WTC11 (cell line): ENCODE results near the gene CSF2. TPM values are rescaled to one million over a fixed set of nuclear protein-coding genes. Genes with fewer than 3 reads are reported as not detected.

Source experiments
- ATAC-seq: fragments of 200-7000 bp; cut with Tn5 transposase; 2 replicates; pipeline ENCODE4 v1.10.0; 2021; ENCODE audit warnings: mild to moderate bottlenecking, moderate library complexity
- Bru-seq: library from RNA; stranded (reverse); fragments of 400-500 nt; gene quantifications from one replicate; lab custom pipeline; 2021; lab: Mats Ljungman, UMichigan
- CTCF ChIA-PET: fragments of 300-600 bp; sonication (Branson Sonifier 250); formaldehyde crosslinking; loops from one replicate; lab custom pipeline; 2021; ENCODE audit warnings: antibody characterized with exemption; lab: Charles Lee
- POLR2A ChIA-PET: fragments of 350-600 bp; sonication (Branson Sonifier 250); formaldehyde crosslinking; loops from one replicate; lab custom pipeline; 2021; ENCODE audit warnings: antibody characterized with exemption; lab: Charles Lee
- DNase-seq: peaks from one replicate; pipeline ENCODE4 v3.0.0; 2021; ENCODE audit warnings: low spot score
- H3K27ac Mint-ChIP-seq: 2 replicates; pipeline ENCODE4 v1.8.0; 2021; ENCODE audit warnings: mixed read lengths
- H3K27me3 Mint-ChIP-seq: 2 replicates; pipeline ENCODE4 v1.8.0; 2021; ENCODE audit warnings: low read depth, mild to moderate bottlenecking, moderate library complexity, mixed read lengths
- H3K36me3 Mint-ChIP-seq: 2 replicates; pipeline ENCODE4 v1.8.0; 2021; ENCODE audit warnings: mixed read lengths
- H3K4me1 Mint-ChIP-seq: 2 replicates; pipeline ENCODE4 v1.8.0; 2022; ENCODE audit warnings: mixed read lengths
- H3K4me3 Mint-ChIP-seq: 2 replicates; pipeline ENCODE4 v1.8.0; 2021; ENCODE audit warnings: mild to moderate bottlenecking, moderate library complexity, mixed read lengths
- H3K9me3 Mint-ChIP-seq: 2 replicates; pipeline ENCODE4 v1.8.0; 2021; ENCODE audit warnings: mixed read lengths
- AFF4 ChIP-seq: sonication (generic); formaldehyde crosslinking; IDR thresholded peaks from 2 replicates; pipeline ENCODE4 v1.8.1; 2023; ENCODE audit warnings: mild to moderate bottlenecking, missing genetic modification reagents, borderline replicate concordance
- CTCF ChIP-seq: fragments of 200-600 bp; IDR thresholded peaks from 2 replicates; pipeline ENCODE4 v1.8.0; 2022; ENCODE audit warnings: antibody characterized with exemption
- E2F1 ChIP-seq: sonication (generic); formaldehyde crosslinking; IDR thresholded peaks from 2 replicates; pipeline ENCODE4 v1.8.0; 2022; ENCODE audit warnings: mild to moderate bottlenecking, missing genetic modification reagents
- E2F4 ChIP-seq: sonication (generic); formaldehyde crosslinking; IDR thresholded peaks from 2 replicates; pipeline ENCODE4 v1.8.1; 2022; ENCODE audit warnings: low read depth, mild to moderate bottlenecking, moderate library complexity, missing genetic modification reagents, borderline replicate concordance
- FOXK1 ChIP-seq: sonication (generic); formaldehyde crosslinking; IDR thresholded peaks from 2 replicates; pipeline ENCODE4 v1.8.0; 2022; ENCODE audit warnings: mild to moderate bottlenecking, moderate library complexity, missing genetic modification reagents
- FOXP4 ChIP-seq: sonication (generic); formaldehyde crosslinking; IDR thresholded peaks from 2 replicates; pipeline ENCODE4 v1.8.0; 2022; ENCODE audit warnings: mild to moderate bottlenecking, missing genetic modification reagents
- IRF1 ChIP-seq: sonication (generic); formaldehyde crosslinking; IDR thresholded peaks from 2 replicates; pipeline ENCODE4 v1.8.0; 2023; ENCODE audit warnings: missing genetic modification reagents
- MLX ChIP-seq: sonication (generic); formaldehyde crosslinking; IDR thresholded peaks from 2 replicates; pipeline ENCODE4 v1.8.1; 2023; ENCODE audit warnings: mild to moderate bottlenecking, missing genetic modification reagents, moderate library complexity
- SMAD3 ChIP-seq: sonication (generic); formaldehyde crosslinking; IDR thresholded peaks from 2 replicates; pipeline ENCODE4 v1.8.0; 2022; ENCODE audit warnings: missing genetic modification reagents, mild to moderate bottlenecking, borderline replicate concordance
- SOX15 ChIP-seq: fragments of 250-450 bp; sonication (Bioruptor Pico); IDR thresholded peaks from 2 replicates; pipeline ENCODE4 v1.9.0; 2021; ENCODE audit warnings: mild to moderate bottlenecking
- STAT6 ChIP-seq: sonication (generic); formaldehyde crosslinking; conservative IDR thresholded peaks from 2 replicates; pipeline ENCODE4 v1.8.1; 2023; ENCODE audit warnings: mild to moderate bottlenecking, low read depth, missing genetic modification reagents, moderate library complexity
- TEAD1 ChIP-seq: sonication (generic); formaldehyde crosslinking; IDR thresholded peaks from 2 replicates; pipeline ENCODE4 v1.8.0; 2022; ENCODE audit warnings: mild to moderate bottlenecking, missing genetic modification reagents
- ZNF138 ChIP-seq: sonication (generic); formaldehyde crosslinking; conservative IDR thresholded peaks from 2 replicates; pipeline ENCODE4 v1.8.1; 2022; ENCODE audit warnings: mild to moderate bottlenecking, moderate library complexity, missing genetic modification reagents
- ZNF219 ChIP-seq: sonication (generic); formaldehyde crosslinking; IDR thresholded peaks from 2 replicates; pipeline ENCODE4 v1.8.0; 2023; ENCODE audit warnings: missing genetic modification reagents, mild to moderate bottlenecking, borderline replicate concordance
- ZNF232 ChIP-seq: sonication (generic); formaldehyde crosslinking; IDR thresholded peaks from 2 replicates; pipeline ENCODE4 v1.8.0; 2022; ENCODE audit warnings: mild to moderate bottlenecking, missing genetic modification reagents
- ZSCAN18 ChIP-seq: fragments of 250-450 bp; sonication (Bioruptor Pico); IDR thresholded peaks from 2 replicates; pipeline ENCODE4 v2.1.2; 2022; ENCODE audit warnings: mild to moderate bottlenecking, moderate library complexity
- long read RNA-seq, 3 experiments: library from RNA in 1 of 3; library from capped mRNA in 1 of 3; library from polyadenylated mRNA in 1 of 3; unstranded in 2 of 3; stranded (forward) in 1 of 3; transcript quantifications; one replicate each; pipeline ENCODE4 v2.0.0, GENCODE V29; 2021
- total RNA-seq: library from RNA; stranded (reverse); gene quantifications from 3 replicates; pipeline ENCODE4 v1.2.3, GENCODE V29; 2021

The CSF2 gene
- total RNA-seq (0.25 TPM in 1 of 3 replicates, not detected in the others), Bru-seq, nascent RNA (not detected)
- long read RNA-seq, experiment 1 = 0 reads
- long read RNA-seq, experiment 2 = 0 reads
- long read RNA-seq, experiment 3 = 0 reads

GRCh38 chr5:132073231-132074013, at the start of gene CSF2:
TSS of gene CSF2 (plus strand) at chr5:132073789. CDS start at chr5:132073824, 35 bp downstream.
- no peak for ATAC-seq
- no peak for TF ChIP-seq E2F4 (CRISPR knock-in tag)
- TF ChIP-seq IRF1 (CRISPR knock-in tag) = no peak
- TF ChIP-seq SOX15 = no peak
- no peak for TF ChIP-seq STAT6 (CRISPR knock-in tag)
- no peak for TF ChIP-seq MLX (CRISPR knock-in tag)
- no peak for TF ChIP-seq SMAD3 (CRISPR knock-in tag)
- TF ChIP-seq FOXK1 (CRISPR knock-in tag) = no peak
- no peak for TF ChIP-seq ZSCAN18 (CRISPR knock-in tag)
- TF ChIP-seq E2F1 (CRISPR knock-in tag) = no peak
- TF ChIP-seq ZNF219 (CRISPR knock-in tag) = no peak
- TF ChIP-seq ZNF138 = no peak
- no peaks in the 10 kb centered on the region for H3K27me3 Mint-ChIP-seq
- no peaks in the 10 kb centered on the region for H3K4me1 Mint-ChIP-seq
- ChIA-PET POLR2A (no interaction called here), CTCF (interaction anchor here (1.0 to 2.7 kb wide), 3 partner anchors 8 to 117 kb away, joined by 3 to 9 read pairs (median 3); no protein-coding TSS in a partner anchor)
- H3K9me3 Mint-ChIP-seq = no peaks in the 10 kb centered on the region
- H3K27ac Mint-ChIP-seq = no peak within 1 kb of the TSS
- no peak for DNase-seq
- H3K4me3 Mint-ChIP-seq = no peak within 1 kb of the TSS
- no peaks in the 10 kb centered on the region for H3K36me3 Mint-ChIP-seq

- H3K36me3 Mint-ChIP-seq = no peaks in the 10 kb centered on the region
- POLR2A ChIA-PET = no interaction called here
- no peaks in the 10 kb centered on the region for H3K9me3 Mint-ChIP-seq
- no peaks in the 10 kb centered on the region for H3K27me3 Mint-ChIP-seq
- H3K4me1 Mint-ChIP-seq = no peaks in the 10 kb centered on the region
- DNase-seq = no peak
- H3K4me3 Mint-ChIP-seq = no peak overlapping the region
- no peak overlapping the region for H3K27ac Mint-ChIP-seq
- no peak for ATAC-seq
- CTCF ChIA-PET = no interaction called here
- no peak for TF ChIP-seq CTCF
- TF ChIP-seq FOXP4 (CRISPR knock-in tag) = no peak
- no peak for TF ChIP-seq AFF4 (CRISPR knock-in tag)
- TF ChIP-seq TEAD1 (CRISPR knock-in tag) = no peak
- TF ChIP-seq ZNF232 (CRISPR knock-in tag) = no peak
These were observed 49.5 kb upstream of the CSF2 start for GRCh38 chr5:132024117-132024435.
